Measurements from ENCODE around the gene NUP50.
"Not testable (repeated sequence)": the region's sequence is repeated elsewhere in the genome, so short reads cannot be mapped to it uniquely, and the experiment has no call there.

NUP50 gene

GRCh38 chr22:45162531-45162930 lies 1.2 kb upstream of the NUP50 start:
- DNase-seq = no peak

- DNase-seq = no peak
Measured at GRCh38 chr22:45163099-45163450, 650 bp upstream of the NUP50 start.

DNA sequence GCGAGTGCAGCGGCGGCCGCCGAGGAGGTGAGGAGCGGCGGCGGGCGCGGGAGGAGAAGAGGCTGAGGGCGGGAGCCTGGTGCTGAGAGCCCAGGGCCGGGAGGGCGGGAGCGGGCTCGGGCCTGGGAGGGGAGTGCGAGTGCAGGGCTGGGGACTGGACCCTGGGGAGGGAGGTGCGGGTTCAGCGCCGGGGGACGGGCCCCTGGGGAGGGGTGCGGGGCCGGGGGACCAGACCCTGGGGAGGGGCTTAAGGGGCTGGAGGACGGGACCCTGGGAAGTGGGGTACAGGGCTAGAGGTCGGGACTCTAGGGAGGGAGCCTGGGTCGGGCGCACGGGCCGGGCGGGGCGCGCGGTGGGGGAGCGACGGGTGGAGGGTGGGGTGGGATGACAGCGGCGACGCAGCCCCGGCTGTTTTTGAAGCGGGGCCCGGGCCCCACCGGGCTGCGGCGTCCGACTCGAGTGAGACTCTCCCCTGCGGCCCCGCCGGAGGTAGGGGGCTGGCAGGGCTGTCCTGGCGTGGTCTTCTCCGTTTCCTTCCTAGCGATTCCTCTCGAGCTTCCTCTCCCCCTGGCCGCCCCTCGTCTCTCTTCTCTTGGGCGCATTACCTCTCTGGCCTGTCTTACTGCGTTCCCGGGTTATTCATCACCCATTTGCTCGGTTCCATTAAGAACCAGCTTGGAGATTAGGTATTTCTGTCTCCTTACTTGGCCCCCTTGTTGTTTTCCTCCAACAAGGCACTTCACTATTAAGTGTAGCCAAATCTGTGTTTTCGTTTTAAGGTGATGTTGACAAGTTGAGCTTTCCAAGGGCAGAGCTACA lies 754 bp downstream of the NUP50 start:
- DNase-seq = peak; percentile 45

DNA sequence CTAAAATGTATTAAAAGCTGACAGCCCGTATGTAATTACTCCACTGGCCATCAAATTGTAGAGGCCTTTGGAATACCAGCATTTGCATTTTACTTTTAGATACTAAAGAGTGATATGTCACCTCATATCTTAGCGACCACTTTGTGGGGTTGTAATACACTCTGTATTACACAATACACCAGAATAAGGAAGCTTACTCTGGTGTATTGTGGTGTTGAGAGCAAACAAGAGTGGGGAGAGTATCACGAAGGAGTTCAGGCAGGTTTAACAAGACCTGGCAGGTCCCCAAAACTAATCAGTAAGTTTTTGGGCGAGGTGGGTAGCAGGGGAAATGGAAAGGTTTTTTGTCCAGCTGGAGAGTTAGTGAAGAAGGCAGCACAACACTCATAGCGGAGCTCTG lies 3.2 kb downstream of the NUP50 start:
- no peak for DNase-seq

DNA sequence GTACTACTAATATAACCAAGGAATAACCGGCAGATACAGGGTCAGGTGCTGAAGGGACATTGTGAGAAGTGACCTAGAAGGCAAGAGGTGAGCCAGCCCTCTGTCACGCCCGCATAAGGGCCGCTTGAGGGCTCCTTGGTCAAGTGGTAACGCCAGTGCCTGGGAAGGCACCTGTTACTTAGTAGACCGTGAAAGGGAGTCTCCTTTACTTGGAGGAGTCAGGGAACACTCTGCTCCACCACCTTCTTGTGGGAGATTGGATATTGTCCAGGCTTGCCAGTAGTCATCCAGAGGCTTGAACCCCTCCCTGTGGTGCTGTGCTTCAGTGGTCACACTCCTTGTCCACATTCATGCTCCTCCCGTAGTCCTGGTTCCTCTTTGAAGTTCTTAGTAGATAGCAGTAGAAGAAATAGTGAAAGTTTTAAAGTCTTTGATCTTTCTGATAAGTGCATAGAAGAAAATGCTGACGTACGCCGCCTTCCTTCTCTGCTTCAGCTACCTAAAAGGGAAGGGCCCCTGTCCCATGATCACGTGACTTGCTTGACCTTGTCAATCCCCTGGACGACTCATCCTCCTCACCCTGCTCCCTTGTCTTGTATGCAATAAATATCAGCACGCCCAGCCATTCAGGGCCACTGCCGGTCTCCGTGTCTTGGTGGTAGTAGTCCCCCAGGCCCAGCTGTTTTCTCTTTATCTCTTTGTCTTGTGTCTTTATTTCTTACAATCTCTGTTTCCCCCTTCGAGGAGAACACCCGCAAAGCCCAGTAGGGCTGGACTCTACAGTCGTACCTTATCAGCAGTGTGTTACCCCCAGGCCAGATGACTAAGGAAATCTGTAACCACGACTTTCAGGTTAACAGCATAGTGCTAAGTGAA lies 6.1 kb downstream of the NUP50 start:
- DNase-seq = peak; percentile 14

DNA sequence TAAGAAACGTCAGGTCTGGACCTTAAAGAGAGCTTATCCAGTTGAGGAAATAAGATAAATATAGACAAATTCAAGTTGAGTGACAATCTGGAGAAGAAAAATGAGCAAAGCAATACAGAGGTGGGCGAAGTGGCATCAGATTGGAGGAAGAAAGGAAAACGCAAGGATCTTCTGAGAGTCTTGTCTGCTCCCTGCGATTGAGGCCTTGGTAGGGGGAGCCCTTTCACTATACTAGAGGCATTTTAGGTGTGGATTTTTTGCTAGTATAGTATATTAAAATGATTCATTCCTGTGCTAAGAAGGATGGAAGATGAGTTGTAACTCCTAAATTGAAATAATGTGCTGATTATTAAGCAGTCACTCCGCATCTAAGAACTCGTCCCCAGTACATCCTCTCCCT lies 8.1 kb downstream of the NUP50 start:
- DNase-seq = no peak

DNA sequence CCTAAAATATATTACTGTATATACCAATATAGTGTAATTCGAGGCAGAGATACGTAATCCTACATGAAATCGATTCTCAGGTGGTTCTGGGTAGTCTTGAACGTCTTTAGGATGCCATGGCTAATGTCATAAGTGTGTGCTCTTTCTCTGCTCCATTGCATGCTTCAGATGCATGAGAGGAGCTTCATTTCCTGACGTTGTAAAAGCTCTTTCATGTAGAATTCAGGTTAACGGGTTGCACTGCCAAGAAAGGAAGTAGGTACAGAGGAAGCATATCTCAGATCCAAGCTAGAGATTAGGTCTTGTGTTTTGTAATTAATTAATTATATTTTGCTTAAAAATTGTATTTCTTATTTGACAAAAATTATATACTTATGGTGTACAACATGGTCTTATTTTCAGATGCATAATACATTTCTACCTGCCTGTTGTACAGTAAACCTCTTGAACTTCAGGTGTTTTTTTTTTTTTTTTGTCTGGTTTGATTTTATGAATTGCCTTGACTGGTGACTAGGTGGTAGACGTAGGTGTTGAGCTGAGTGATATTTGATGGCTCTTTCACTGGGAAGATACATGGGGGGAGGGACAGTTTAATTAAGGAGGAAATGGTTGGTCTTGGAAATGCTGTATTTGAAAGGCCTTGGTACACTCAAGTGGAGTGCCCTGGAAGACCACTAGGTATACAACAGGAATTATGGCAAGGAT lies 9.3 kb downstream of the NUP50 start:
- no peak for DNase-seq

DNA sequence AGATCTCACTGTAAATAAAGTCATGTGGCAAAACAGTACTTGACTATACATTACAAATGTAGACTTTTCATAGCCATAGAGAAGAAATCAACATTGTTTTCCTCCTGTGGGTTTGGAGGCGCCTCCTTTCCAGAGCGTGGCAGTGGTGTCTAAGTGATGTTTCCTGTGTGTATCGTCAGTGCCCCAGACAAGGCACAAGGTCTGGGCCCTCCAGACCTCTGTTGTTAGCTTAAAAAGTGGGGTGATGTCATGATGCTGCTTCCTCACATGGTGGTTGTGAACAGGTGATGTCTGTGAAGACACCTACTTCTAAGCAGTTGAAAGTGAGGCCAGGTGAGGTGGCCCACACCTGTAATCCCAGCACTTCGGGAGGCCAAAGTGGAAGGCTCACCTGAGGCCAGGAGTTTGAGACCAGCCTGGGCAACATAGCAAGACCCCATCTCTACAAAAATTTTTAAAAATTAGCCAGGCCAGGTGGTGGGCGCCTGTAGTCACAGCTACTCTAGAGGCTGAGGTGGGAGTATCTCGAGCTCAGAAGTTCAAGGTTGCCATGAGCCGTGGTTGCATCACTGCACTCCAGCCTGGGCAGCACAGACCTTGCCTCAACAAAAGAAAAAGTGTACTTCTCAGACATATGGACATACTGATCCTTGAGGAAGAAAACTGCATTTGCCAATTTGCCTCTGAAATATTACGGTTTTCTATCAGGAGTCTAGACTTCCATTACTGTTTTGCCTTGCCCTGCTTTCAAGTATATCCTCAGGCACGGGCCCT lies 15.7 kb downstream of the NUP50 start:
- DNase-seq = peak; percentile 55

DNA sequence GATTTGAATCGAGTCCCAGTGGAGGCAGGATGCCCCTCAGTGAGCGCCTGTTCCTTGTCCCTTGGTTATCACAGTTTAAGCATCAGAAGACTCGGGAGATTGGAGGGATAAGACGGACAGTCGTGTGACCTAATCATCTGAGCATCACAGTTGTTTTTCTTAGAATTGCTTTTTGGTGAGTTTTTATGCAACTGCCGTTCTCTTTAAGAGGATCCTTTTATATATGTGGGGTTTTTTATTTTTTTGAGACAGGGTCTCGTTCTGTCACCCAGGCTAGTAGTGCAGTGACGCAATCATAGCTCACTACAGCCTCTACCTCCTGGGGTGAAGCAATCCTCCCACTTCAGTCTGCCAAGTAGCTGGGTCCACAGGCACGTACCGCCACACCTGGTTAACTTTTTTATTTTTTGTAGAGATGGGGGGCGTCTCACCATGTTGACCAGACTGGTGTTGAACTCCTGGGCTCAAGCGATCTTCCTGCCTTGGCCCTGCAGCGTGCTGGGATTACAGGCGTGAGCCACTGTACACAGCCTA lies 16.5 kb downstream of the NUP50 start:
- no peak for DNase-seq

- no peak for DNase-seq
Measured at GRCh38 chr22:45181240-45181639, 17.5 kb downstream of the NUP50 start.

DNA sequence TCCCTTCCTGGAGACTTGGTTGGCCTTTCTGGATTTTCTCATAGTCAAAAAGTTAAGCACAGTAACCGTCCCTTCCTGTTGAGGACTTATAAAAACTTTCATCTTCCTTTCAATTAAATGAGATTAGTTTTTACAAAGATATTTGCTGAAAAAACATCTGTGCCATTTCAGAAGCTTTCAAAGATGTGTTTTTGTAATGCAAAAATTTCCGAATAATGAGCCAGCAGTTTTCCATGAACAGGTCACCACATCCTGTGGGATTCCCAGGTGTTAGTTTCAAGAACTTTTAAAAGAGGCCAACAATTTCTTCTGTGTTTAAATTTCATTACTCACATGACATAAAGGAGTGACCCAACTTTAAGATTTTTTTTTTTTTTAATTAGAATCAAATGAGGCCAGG lies 18.0 kb downstream of the NUP50 start:
- no peak for DNase-seq

DNA sequence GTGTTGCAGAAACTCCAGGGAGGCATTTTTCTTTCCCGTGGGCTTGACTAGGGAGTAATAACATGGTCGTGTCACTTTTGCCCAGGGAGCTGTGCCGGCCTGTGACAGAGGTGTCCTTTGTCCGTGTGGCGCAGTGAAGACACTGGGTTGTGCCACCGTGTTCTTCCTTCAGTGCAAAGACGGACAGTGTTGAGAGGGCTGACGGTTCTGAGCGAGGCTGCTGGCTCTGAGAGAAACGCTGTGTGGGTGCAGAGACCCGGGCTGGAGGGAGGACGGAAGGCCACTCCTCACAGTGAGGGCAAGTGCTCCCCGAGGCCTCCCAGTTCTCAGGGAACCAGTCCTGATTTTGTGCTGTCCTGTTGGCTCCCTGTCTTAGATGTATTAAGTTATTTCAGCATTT lies 20.2 kb downstream of the NUP50 start:
- DNase-seq = no peak

- no peak for DNase-seq
Measured at GRCh38 chr22:45185718-45186514, 22.2 kb downstream of the NUP50 start.

DNA sequence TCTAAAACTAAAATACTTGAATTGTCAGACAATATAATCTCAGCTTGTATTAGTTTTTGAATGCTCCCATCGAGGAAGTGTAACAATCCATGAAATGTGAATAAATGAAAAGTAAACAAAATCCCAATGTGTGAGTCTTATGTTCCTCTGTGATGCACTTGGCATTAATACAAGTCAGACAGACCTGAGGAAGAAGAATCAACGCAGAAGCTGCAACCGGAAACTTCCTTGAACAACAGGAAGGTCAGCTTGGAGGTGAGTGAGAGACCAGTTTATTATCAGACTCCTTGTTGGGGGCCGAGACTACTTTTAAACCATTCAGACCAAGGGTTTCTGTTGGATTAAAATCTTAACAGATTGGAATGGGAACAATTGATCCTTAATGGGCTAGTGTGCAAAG lies 24.2 kb downstream of the NUP50 start:
- no peak for DNase-seq

DNA sequence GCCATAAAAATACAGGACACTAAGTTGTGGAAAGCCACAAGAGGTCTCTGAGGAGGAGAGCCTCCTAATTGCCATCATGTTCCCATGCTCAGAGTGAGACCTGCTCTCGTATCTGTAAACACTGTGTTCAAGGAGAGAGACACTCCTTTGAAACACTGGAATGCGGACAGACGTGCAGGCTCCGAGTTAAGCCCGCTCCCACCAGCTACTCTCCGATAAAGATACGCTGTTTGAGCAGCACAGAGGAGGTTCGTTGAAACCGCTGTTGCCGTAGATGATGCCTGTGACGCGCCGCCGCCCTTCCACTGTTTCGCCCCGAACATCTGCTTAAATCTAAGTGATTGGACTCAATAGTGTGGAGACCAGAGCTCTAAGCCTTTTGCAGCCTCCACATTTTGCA lies 25.1 kb downstream of the NUP50 start:
- no peak for DNase-seq

- DNase-seq = no peak
Measured at GRCh38 chr22:45190202-45190872, 26.6 kb downstream of the NUP50 start.

DNA sequence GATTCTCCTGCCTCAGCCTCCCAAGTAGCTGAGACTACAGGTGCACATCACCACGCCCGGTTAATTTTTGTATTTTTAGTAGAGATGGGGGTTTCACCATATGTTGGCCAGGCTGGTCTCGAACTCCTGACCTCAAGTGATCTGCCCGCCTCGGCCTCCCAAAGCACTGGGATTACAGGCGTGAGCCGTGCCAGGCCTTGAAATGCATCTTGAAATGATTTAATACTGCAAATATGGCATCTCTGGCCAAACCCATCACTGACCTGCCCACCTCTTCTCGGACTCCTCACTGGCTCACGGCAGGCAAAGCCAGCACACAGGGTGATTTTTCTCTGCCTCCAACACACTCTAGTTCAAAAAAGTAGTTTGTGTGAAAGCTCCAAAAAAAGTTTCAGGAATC lies 28.0 kb downstream of the NUP50 start:
- DNase-seq = not testable (repeated sequence)

DNA sequence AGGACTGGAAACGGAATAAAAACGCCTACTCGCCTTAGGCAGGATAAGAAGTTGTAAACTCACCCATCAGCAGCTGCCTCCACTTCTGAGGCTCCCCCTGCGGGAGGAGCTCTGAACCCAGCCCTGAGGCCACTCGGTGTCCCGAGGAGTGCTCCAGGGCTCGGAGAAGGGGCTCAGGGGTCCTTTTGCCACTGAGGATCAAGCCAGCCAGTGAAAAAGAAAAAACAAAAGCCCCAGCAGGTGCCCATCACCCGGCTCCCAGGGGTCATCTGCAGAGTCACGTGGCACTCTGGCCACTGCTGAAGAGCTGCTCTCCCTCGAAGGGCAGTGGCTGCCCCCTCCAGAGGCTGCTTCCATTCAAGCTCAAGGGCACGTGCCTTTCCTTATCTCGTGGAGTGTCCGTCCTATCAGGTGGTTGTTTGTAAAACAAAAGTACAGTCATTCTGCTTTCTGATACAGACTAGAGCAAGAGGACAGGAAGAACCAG lies 29.0 kb downstream of the NUP50 start:
- DNase-seq = no peak

GRCh38 chr22:45194686-45195085 lies 31.0 kb downstream of the NUP50 start:
- DNase-seq = no peak

GRCh38 chr22:45195616-45196015 lies 31.9 kb downstream of the NUP50 start:
- DNase-seq = no peak

DNA sequence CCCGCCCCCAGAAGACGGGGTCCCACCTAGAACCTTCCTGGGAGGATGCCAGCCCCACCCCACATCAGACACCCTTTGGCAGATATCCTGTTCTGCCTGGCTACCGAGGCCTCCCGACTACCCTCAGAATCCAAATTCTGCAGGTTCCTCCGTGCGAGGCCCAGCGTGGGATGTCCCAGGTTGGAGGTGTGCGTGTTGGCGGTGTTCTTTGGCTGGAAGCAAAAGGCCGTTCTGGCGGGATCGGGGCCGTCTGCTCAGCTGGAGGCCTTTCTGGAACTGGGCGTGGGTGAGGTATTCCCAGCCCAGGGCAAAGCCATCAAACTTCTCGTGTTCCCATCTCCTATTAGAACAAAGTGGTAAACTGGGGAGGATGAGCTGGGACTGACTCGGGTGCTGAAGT lies 32.6 kb downstream of the NUP50 start:
- DNase-seq = no peak

Data from activated CD4-positive, alpha-beta T cell treated with anti-CD3 and anti-CD28 coated beads, Interleukin-2, amount 50 U/mL, for 1 hour (primary cell).